Aorta (tissue), 5 donors: ENCODE data around the gene RHCE. TPM values are rescaled to one million over a fixed set of nuclear protein-coding genes. Genes with fewer than 3 reads are reported as not detected.
"Not testable (repeated sequence)": the region's sequence is repeated elsewhere in the genome, so short reads cannot be mapped to it uniquely, and the experiment has no call there.

ENCODE experiments used
- ATAC-seq: fragments of 200-7000 bp; cut with Tn5 transposase; one replicate; pipeline ENCODE4 v1.9.1; 2022; ENCODE audit warnings: moderate library complexity; ENCODE audit not compliant: low FRiP score
- DNase-seq, 2 donors: peaks; one replicate each; pipeline ENCODE4 v3.0.0-alpha.2; 2020
- H3K27ac ChIP-seq, 2 donors: one replicate each; pipeline ENCODE4 v1.5.1; 2013; ENCODE audit warnings: low read length in 2 of 2, mild to moderate bottlenecking in 2 of 2, moderate library complexity in 2 of 2, control low read depth in 1 of 2, inconsistent platforms in 1 of 2, low read depth in 1 of 2
- H3K27me3 ChIP-seq, 2 donors: one replicate each; pipeline ENCODE4 v1.6.1; 2013; ENCODE audit warnings: control low read depth in 1 of 2, low read length in 1 of 2, mild to moderate bottlenecking in 1 of 2, moderate library complexity in 1 of 2; ENCODE audit not compliant: insufficient read depth in 2 of 2, control insufficient read depth in 1 of 2
- H3K36me3 ChIP-seq, 2 donors: one replicate each; pipeline ENCODE4 v1.6.1; 2013; ENCODE audit warnings: control low read depth in 1 of 2, low read length in 1 of 2, mild to moderate bottlenecking in 1 of 2; ENCODE audit not compliant: insufficient read depth in 2 of 2, control insufficient read depth in 1 of 2
- H3K4me1 ChIP-seq, 2 donors: one replicate each; pipeline ENCODE4 v1.6.1; 2013; ENCODE audit warnings: low read length in 2 of 2, control low read depth in 1 of 2, mild to moderate bottlenecking in 1 of 2, moderate library complexity in 1 of 2; ENCODE audit not compliant: insufficient read depth in 2 of 2, control insufficient read depth in 1 of 2
- H3K4me3 ChIP-seq, 2 donors: one replicate each; pipeline ENCODE4 v1.5.1; 2013; ENCODE audit warnings: low read length in 2 of 2, control low read depth in 1 of 2, mild to moderate bottlenecking in 1 of 2
- H3K9me3 ChIP-seq: one replicate; pipeline ENCODE4 v1.6.1; 2013; ENCODE audit warnings: mild to moderate bottlenecking, low read length; ENCODE audit not compliant: control insufficient read depth
- WGBS, 2 donors: extraction: QIAGEN DNeasy Blood & Tissue Kit; methylation state at CpG; one replicate each; pipeline ENCODE4 v1.1.7; 2013; 5-methylcytosine and 5-hydroxymethylcytosine counted together
- intact Hi-C, 2 donors: fragments of 100-400 bp; cut with DNase I; formaldehyde crosslinking; loops; one replicate each; pipeline versions ENCODE4 v1.14.2 to v1.15.0; 2022
- polyA plus RNA-seq, 2 donors: library from polyadenylated mRNA; stranded (reverse); fragments of 200-250 nt; gene quantifications; one replicate each; pipeline ENCODE4 v1.2.3, GENCODE V29; 2013
- total RNA-seq, 2 donors: library from RNA; stranded (reverse); fragmentation: NEBNext Ultra II Directional; extraction: Animal tissue kit (Norgen Biotek cat#: 25700); gene quantifications; one replicate each; pipeline ENCODE4 v1.2.1, GENCODE V29; 2021
- donor health status: healthy with polysubstance abuse.
- donor health status: Bipolar disorder and iron deficiency.
- donor health status: DM: no; HTN: no; CAD: no.
- donor health status: DM: no; HTN: no; CAD: no.
- donor health status: DM: yes; HTN: yes; CAD: no.

Gene RHCE
- total and polyA plus RNA-seq, 4 donors: 0.69 TPM; not detected in 3

- Histone ChIP-seq H3K27ac (no peak overlapping the region), H3K4me3 (no peak overlapping the region), H3K4me1 (no peaks in the 10 kb centered on the region), H3K27me3 (no peaks in the 10 kb centered on the region), H3K9me3 (no peaks in the 10 kb centered on the region), H3K36me3 (no peaks in the 10 kb centered on the region)
- intact Hi-C loops: no loop called here
- DNase-seq: no peak
- WGBS, 2 donors: 84 to 88% methylated on average over 4 of the region's 4 CpGs
- no peak for ATAC-seq
These were observed 51.4 kb downstream of the RHCE start for GRCh38 chr1:25369241-25369640.

- no CpG with 5 or more reads among the region's 17 CpGs for WGBS, 2 donors
- ATAC-seq: peak; percentile 52
These were observed 57.7 kb downstream of the RHCE start for GRCh38 chr1:25362634-25363559.

GRCh38 chr1:25361901-25362300, 58.7 kb downstream of the RHCE start:
- intact Hi-C loops: no loop called here
- DNase-seq: no peak
- Histone ChIP-seq H3K4me1 (no peaks in the 10 kb centered on the region), H3K27me3 (no peaks in the 10 kb centered on the region), H3K4me3 (no peak overlapping the region), H3K27ac (no peak overlapping the region), H3K9me3 (no peaks in the 10 kb centered on the region), H3K36me3 (peaks cover 5 to 7% of the 10 kb centered on the region in 2 donors)
- ATAC-seq: no peak
- 66 to 72% methylated on average over 2 of the region's 2 CpGs for WGBS, 2 donors

More at GRCh38 chr1:25362634-25363559, 57.7 kb downstream of the RHCE start:
- H3K27ac ChIP-seq, H3K9me3 ChIP-seq, H3K36me3 ChIP-seq, H3K4me3 ChIP-seq, intact Hi-C loops, H3K4me1 ChIP-seq, H3K27me3 ChIP-seq, DNase-seq: not testable (repeated sequence)

- no peaks in the 10 kb centered on the region for H3K9me3 ChIP-seq
- no peaks in the 10 kb centered on the region for H3K27me3 ChIP-seq
- H3K27ac ChIP-seq: no peak overlapping the region
- H3K4me3 ChIP-seq: no peak overlapping the region
- intact Hi-C loops: no loop called here
- no peaks in the 10 kb centered on the region for H3K4me1 ChIP-seq
- H3K36me3 ChIP-seq: peaks cover 5 to 7% of the 10 kb centered on the region in 2 donors
- ATAC-seq (no peak), DNase-seq (no peak)
- WGBS, 2 donors: 90% methylated on average over 7 of the region's 7 CpGs
These were observed 59.7 kb downstream of the RHCE start for GRCh38 chr1:25360596-25361581.

GRCh38 chr1:25356848-25357247, 63.8 kb downstream of the RHCE start:
- Histone ChIP-seq H3K4me1 (no peaks in the 10 kb centered on the region), H3K9me3 (no peaks in the 10 kb centered on the region), H3K4me3 (no peak overlapping the region), H3K36me3 (peaks cover 6 to 7% of the 10 kb centered on the region in 2 donors), H3K27ac (no peak overlapping the region), H3K27me3 (no peaks in the 10 kb centered on the region)
- DNase-seq (no peak), ATAC-seq (no peak)
- WGBS, 2 donors: 84 to 89% methylated on average over 1 of the region's 1 CpG
- intact Hi-C loops: no loop called here

- Histone ChIP-seq H3K27ac (no peak overlapping the region), H3K9me3 (no peaks in the 10 kb centered on the region), H3K4me1 (no peaks in the 10 kb centered on the region), H3K36me3 (peaks cover 5 to 7% of the 10 kb centered on the region in 2 donors), H3K4me3 (no peak overlapping the region), H3K27me3 (no peaks in the 10 kb centered on the region)
- no peak for ATAC-seq
- intact Hi-C loops: no loop called here
- DNase-seq: no peak
These were observed 64.2 kb downstream of the RHCE start for GRCh38 chr1:25356441-25356840.

- H3K27me3 ChIP-seq: no peaks in the 10 kb centered on the region
- WGBS, 2 donors: 84 to 85% methylated on average over 6 of the region's 6 CpGs
- H3K9me3 ChIP-seq: no peaks in the 10 kb centered on the region
- H3K4me1 ChIP-seq: no peaks in the 10 kb centered on the region
- intact Hi-C loops: no loop called here
- ATAC-seq: no peak
- no peak overlapping the region for H3K4me3 ChIP-seq
- no peak overlapping the region for H3K27ac ChIP-seq
- no peak for DNase-seq
- H3K36me3 ChIP-seq: peaks cover 5 to 7% of the 10 kb centered on the region in 2 donors
These were observed 64.7 kb downstream of the RHCE start for GRCh38 chr1:25355841-25356395.

GRCh38 chr1:25349606-25350005, 71.0 kb downstream of the RHCE start:
- peaks cover 0 to 4% of the 10 kb centered on the region in 2 donors for H3K36me3 ChIP-seq
- no peaks in the 10 kb centered on the region for H3K27me3 ChIP-seq
- no peak overlapping the region for H3K4me3 ChIP-seq
- no peaks in the 10 kb centered on the region for H3K4me1 ChIP-seq
- H3K9me3 ChIP-seq: no peaks in the 10 kb centered on the region
- no peak overlapping the region for H3K27ac ChIP-seq
- ATAC-seq (no peak), DNase-seq (no peak)
- 93% methylated on average over 3 of the region's 3 CpGs for WGBS, 2 donors
- intact Hi-C loops: no loop called here
